HepG2 (cell line): Measurements from ENCODE around the gene PGPEP1. TPM values are rescaled to one million over a fixed set of nuclear protein-coding genes. Genes with fewer than 3 reads are reported as not detected.
A peak's percentile ranks its signal among the peaks of the same experiment; 100 is the strongest.

Experiments used
- ATF7 ChIP-seq, 2 experiments: fragments of 450-650 bp in 1 of 2; sonication (generic) in 1 of 2; formaldehyde crosslinking in 1 of 2; IDR thresholded peaks; 2 replicates each; pipeline versions ENCODE4 v1.4.0 to v1.6.1; 2016 to 2020; ENCODE audit warnings: antibody characterized with exemption in 1 of 2, mild to moderate bottlenecking in 1 of 2, missing genetic modification reagents in 1 of 2
- ETS1 ChIP-seq: sonication (generic); formaldehyde crosslinking; IDR thresholded peaks from 2 replicates; pipeline ENCODE4 v1.4.0; 2020; ENCODE audit warnings: missing genetic modification reagents
- FOXK2 ChIP-seq: fragments of 450-650 bp; IDR thresholded peaks from 2 replicates; pipeline ENCODE4 v1.6.1; 2016
- HMGXB4 ChIP-seq, 2 experiments: sonication (generic) in 1 of 2; formaldehyde crosslinking in 1 of 2; IDR thresholded peaks; 2 replicates each; pipeline versions ENCODE4 v1.4.0 to v1.6.1; 2018 to 2020; ENCODE audit warnings: missing genetic modification reagents in 2 of 2, borderline replicate concordance in 1 of 2, low read depth in 1 of 2, mild to moderate bottlenecking in 1 of 2, missing biosample characterization in 1 of 2
- SAFB2 ChIP-seq: sonication (generic); formaldehyde crosslinking; IDR thresholded peaks from 2 replicates; pipeline ENCODE4 v1.5.1; 2020; ENCODE audit warnings: missing genetic modification reagents, low read depth, mild to moderate bottlenecking, borderline replicate concordance
- ZNF142 ChIP-seq: sonication (generic); formaldehyde crosslinking; IDR thresholded peaks from 2 replicates; pipeline ENCODE4 v1.4.0; 2020; ENCODE audit warnings: missing genetic modification reagents
- ZNF556 ChIP-seq: sonication (generic); formaldehyde crosslinking; IDR thresholded peaks from 2 replicates; pipeline ENCODE4 v1.4.0; 2020; ENCODE audit warnings: mild to moderate bottlenecking, missing genetic modification reagents, borderline replicate concordance
- ZSCAN20 ChIP-seq: sonication (generic); formaldehyde crosslinking; IDR thresholded peaks from 2 replicates; pipeline ENCODE4 v1.4.0; 2020; ENCODE audit warnings: missing genetic modification reagents, mild to moderate bottlenecking, borderline replicate concordance
- polyA plus RNA-seq, 8 experiments: library from polyadenylated mRNA; depleted of rRNA in 3 of 8; stranded (reverse) in 7 of 8; unstranded in 1 of 8; fragments of >200 nt; fragmentation: Illumina TruSeq in 4 of 8; extraction: Trizol in 4 of 8; gene quantifications; 2 replicates each; pipeline versions ENCODE4 v1.2.1 to v1.2.3, GENCODE V29; 2011 to 2016; ENCODE audit warnings: low read depth in 4 of 8, missing spikeins in 1 of 8, mixed read lengths in 1 of 8; ENCODE audit not compliant: insufficient read depth in 1 of 8
- total RNA-seq, 5 experiments: library from RNA; depleted of rRNA; stranded (reverse); fragments of >200 nt; fragmentation: Illumina TruSeq; extraction: Trizol; gene quantifications; 2 replicates each; pipeline ENCODE4 v1.2.3, GENCODE V29; 2016; ENCODE audit warnings: low read depth in 1 of 5
- TF ChIP-seq, protein P1 (sequence below): sonication (generic); formaldehyde crosslinking; IDR thresholded peaks from 2 replicates; pipeline ENCODE4 v1.4.0; 2020; ENCODE audit warnings: missing genetic modification reagents
- TF ChIP-seq, protein P2 (sequence below): sonication (generic); formaldehyde crosslinking; IDR thresholded peaks from 2 replicates; pipeline ENCODE4 v1.5.1; 2020; ENCODE audit warnings: missing genetic modification reagents, mild to moderate bottlenecking, borderline replicate concordance
- TF ChIP-seq, protein P3 (sequence below): sonication (generic); formaldehyde crosslinking; IDR thresholded peaks from 2 replicates; pipeline ENCODE4 v1.5.1; 2020; ENCODE audit warnings: mild to moderate bottlenecking, moderate library complexity, missing genetic modification reagents

PGPEP1 gene
- total and polyA plus RNA-seq, 2 of the 13 experiments (the other 11 are each of a cell fraction or from before 2014, with no cell fraction given), result 53.1 to 56.6 TPM

GRCh38 chr19:18379803-18380747 lies 39.7 kb downstream of the PGPEP1 start (continued):
- TF ChIP-seq, protein P1, sequence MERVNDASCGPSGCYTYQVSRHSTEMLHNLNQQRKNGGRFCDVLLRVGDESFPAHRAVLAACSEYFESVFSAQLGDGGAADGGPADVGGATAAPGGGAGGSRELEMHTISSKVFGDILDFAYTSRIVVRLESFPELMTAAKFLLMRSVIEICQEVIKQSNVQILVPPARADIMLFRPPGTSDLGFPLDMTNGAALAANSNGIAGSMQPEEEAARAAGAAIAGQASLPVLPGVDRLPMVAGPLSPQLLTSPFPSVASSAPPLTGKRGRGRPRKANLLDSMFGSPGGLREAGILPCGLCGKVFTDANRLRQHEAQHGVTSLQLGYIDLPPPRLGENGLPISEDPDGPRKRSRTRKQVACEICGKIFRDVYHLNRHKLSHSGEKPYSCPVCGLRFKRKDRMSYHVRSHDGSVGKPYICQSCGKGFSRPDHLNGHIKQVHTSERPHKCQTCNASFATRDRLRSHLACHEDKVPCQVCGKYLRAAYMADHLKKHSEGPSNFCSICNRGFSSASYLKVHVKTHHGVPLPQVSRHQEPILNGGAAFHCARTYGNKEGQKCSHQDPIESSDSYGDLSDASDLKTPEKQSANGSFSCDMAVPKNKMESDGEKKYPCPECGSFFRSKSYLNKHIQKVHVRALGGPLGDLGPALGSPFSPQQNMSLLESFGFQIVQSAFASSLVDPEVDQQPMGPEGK (CRISPR knock-in tag), result peak; percentile 98
- TF ChIP-seq FOXK2 (peak; percentile 93), ATF7 (IDR thresholded peaks at IDR 0.05) (peak; percentile 90), ATF7 (CRISPR knock-in tag; IDR thresholded peaks at IDR 0.05) (peak; percentile 100), ZSCAN20 (CRISPR knock-in tag) (no peak), SAFB2 (CRISPR knock-in tag) (no peak; the same call in 1 of the 2 replicates), ETS1 (CRISPR knock-in tag) (no peak), ZNF142 (peak; percentile 52; the same call in 1 of the 2 replicates), HMGXB4 (CRISPR knock-in tag; IDR thresholded peaks at IDR 0.05; ENCODE audit: borderline replicate concordance in 1 of 2, low read depth in 1 of 2) (peak; percentile 20 to 34; a peak in 2 of 4 replicates), ZNF556 (CRISPR knock-in tag) (peak; percentile 93)
- TF ChIP-seq, protein P2, sequence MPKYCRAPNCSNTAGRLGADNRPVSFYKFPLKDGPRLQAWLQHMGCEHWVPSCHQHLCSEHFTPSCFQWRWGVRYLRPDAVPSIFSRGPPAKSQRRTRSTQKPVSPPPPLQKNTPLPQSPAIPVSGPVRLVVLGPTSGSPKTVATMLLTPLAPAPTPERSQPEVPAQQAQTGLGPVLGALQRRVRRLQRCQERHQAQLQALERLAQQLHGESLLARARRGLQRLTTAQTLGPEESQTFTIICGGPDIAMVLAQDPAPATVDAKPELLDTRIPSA (CRISPR knock-in tag), result no peak
- TF ChIP-seq, protein P3, sequence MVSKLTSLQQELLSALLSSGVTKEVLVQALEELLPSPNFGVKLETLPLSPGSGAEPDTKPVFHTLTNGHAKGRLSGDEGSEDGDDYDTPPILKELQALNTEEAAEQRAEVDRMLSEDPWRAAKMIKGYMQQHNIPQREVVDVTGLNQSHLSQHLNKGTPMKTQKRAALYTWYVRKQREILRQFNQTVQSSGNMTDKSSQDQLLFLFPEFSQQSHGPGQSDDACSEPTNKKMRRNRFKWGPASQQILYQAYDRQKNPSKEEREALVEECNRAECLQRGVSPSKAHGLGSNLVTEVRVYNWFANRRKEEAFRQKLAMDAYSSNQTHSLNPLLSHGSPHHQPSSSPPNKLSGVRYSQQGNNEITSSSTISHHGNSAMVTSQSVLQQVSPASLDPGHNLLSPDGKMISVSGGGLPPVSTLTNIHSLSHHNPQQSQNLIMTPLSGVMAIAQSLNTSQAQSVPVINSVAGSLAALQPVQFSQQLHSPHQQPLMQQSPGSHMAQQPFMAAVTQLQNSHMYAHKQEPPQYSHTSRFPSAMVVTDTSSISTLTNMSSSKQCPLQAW (CRISPR knock-in tag), result peak; percentile 90
